ENCODE results near the gene E2F3.

The E2F3 gene

DNA sequence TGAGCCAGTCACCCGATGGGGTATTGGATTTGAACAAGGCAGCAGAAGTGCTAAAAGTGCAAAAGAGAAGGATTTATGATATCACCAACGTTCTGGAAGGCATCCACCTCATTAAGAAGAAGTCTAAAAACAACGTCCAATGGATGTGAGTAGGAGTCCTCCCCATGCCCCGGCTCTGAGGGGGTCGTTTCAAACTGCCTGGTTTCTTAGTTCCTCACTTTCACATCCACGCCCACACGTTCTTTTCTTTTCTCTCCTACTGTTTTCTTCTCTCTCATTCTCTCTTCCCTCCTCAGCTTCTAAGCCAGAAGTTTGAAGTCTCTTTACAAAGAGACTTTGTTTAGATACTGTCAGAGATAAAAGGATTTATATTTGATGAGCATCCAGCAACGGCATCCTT lies 79.6 kb downstream of the E2F3 start:
- CTCF ChIA-PET: interaction anchor here (1.1 kb wide), 1 partner anchor 71 kb away, joined by 3 read pairs; no protein-coding TSS in a partner anchor
- peaks cover 15 to 83% (median 29%) of the 10 kb centered on the region in 4 experiments for H3K36me3 ChIP-seq (ENCODE audit: control insufficient read depth in 4 of 4, insufficient read depth in 4 of 4, low read length in 3 of 4)

DNA sequence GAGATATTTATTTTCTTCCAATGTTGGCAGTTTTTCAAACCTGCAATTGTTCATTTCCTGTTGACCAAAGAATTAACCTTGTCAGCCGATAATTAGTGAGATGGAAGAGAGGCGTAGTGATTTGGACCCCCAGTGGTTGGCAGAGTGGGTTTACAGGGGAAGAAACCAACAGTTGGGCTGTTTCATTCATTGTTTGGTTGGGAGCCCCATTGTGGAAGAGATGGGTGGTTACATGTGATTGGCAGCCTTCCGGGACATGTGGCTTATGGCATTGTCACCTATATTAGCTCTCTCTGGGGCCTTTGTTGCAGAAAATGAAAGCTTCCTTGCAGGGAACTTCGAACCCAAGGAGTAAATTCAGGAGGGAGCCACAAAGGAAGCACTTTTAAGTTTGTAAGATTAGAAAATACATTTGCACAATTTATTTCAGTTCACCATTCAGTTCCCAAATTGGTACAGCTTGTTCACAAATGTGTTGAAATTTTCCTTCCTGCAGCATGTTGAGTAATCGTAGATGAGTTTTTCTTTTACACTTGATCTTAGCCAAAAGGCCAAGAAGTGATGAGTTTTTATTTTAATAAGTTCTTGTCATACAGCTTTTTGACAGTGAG lies 82.3 kb downstream of the E2F3 start:
- no peak overlapping the region for H3K4me3 ChIP-seq (ENCODE audit: control insufficient read depth in 1 of 7, extremely low read depth in 1 of 7, insufficient read depth in 4 of 7, low read depth in 2 of 7, low read length in 6 of 7)
- H3K4me1 ChIP-seq (ENCODE audit: control extremely low read depth in 1 of 4, control insufficient read depth in 4 of 4, insufficient read depth in 4 of 4, low read length in 3 of 4): peaks cover 6 to 23% (median 15%) of the 10 kb centered on the region in 4 experiments
- ChIA-PET POLR2A (no interaction called here), CTCF (interaction anchor here (0.6 to 2.8 kb wide), 6 partner anchors 26 to 271 kb away, joined by 3 to 16 read pairs (median 4); no protein-coding TSS in a partner anchor)
- 56% methylated on average over 4 of the region's 5 CpGs for WGBS (ENCODE audit: insufficient coverage)
- no peaks in the 10 kb centered on the region for H3K27me3 ChIP-seq (replicated peaks in 2 of 5; ENCODE audit: control insufficient read depth in 4 of 5, insufficient read depth in 5 of 5, low read length in 4 of 5)
- H3K27ac ChIP-seq (ENCODE audit: insufficient read depth in 1 of 2, low read depth in 1 of 2, low read length in 2 of 2, poor library complexity in 1 of 2, severe bottlenecking in 2 of 2): peak overlapping the region in 1 of 2 experiments; percentile 9
- H3K36me3 ChIP-seq (ENCODE audit: control insufficient read depth in 4 of 4, insufficient read depth in 4 of 4, low read length in 3 of 4): peaks cover 18 to 90% (median 42%) of the 10 kb centered on the region in 4 experiments
- peak; percentile 43 to 67 (median 64) for DNase-seq
- H3K9me3 ChIP-seq (ENCODE audit: control extremely low read depth in 1 of 5, control insufficient read depth in 4 of 5, insufficient read depth in 2 of 5, low read depth in 1 of 5, low read length in 4 of 5): no peaks in the 10 kb centered on the region

More for the DNA sequence above, 79.6 kb downstream of the E2F3 start:
- H3K4me1 ChIP-seq (ENCODE audit: control extremely low read depth in 1 of 4, control insufficient read depth in 4 of 4, insufficient read depth in 4 of 4, low read length in 3 of 4): peaks cover 6 to 26% (median 15%) of the 10 kb centered on the region in 4 experiments
- no peak overlapping the region for H3K4me3 ChIP-seq (ENCODE audit: control insufficient read depth in 1 of 7, extremely low read depth in 1 of 7, insufficient read depth in 4 of 7, low read depth in 2 of 7, low read length in 6 of 7)
- no peaks in the 10 kb centered on the region for H3K27me3 ChIP-seq (replicated peaks in 2 of 5; ENCODE audit: control insufficient read depth in 4 of 5, insufficient read depth in 5 of 5, low read length in 4 of 5)
- 68% methylated on average over 8 of the region's 8 CpGs for WGBS (ENCODE audit: insufficient coverage)
- no peak for DNase-seq
- no peaks in the 10 kb centered on the region for H3K9me3 ChIP-seq (ENCODE audit: control extremely low read depth in 1 of 5, control insufficient read depth in 4 of 5, insufficient read depth in 2 of 5, low read depth in 1 of 5, low read length in 4 of 5)
- POLR2A ChIA-PET: no interaction called here
- no peak overlapping the region for H3K27ac ChIP-seq (ENCODE audit: insufficient read depth in 1 of 2, low read depth in 1 of 2, low read length in 2 of 2, poor library complexity in 1 of 2, severe bottlenecking in 2 of 2)

DNA sequence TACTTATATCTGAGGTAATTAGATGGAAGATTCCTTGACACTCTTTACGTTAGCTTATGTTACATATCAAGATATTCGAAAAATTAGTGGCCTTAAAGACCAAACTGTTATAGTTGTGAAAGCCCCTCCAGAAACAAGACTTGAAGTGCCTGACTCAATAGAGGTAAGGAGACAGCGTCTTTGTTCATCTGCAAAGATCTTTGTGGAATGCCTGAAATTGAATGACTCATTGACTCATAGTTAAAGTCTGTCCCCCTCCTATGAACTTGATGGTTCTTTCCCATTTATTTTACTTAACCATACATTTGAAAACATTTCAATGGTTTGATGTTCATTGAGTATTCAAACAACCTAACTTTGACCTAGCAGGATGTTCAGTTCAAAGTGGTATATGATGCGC lies 85.0 kb downstream of the E2F3 start:
- DNase-seq: no peak
- H3K9me3 ChIP-seq (ENCODE audit: control extremely low read depth in 1 of 5, control insufficient read depth in 4 of 5, insufficient read depth in 2 of 5, low read depth in 1 of 5, low read length in 4 of 5): no peaks in the 10 kb centered on the region
- peaks cover 14 to 90% (median 49%) of the 10 kb centered on the region in 4 experiments for H3K36me3 ChIP-seq (ENCODE audit: control insufficient read depth in 4 of 4, insufficient read depth in 4 of 4, low read length in 3 of 4)
- WGBS (ENCODE audit: insufficient coverage): 100% methylated on average over 1 of the region's 4 CpGs
- H3K27ac ChIP-seq (ENCODE audit: insufficient read depth in 1 of 2, low read depth in 1 of 2, low read length in 2 of 2, poor library complexity in 1 of 2, severe bottlenecking in 2 of 2): no peak overlapping the region
- no peaks in the 10 kb centered on the region for H3K27me3 ChIP-seq (replicated peaks in 2 of 5; ENCODE audit: control insufficient read depth in 4 of 5, insufficient read depth in 5 of 5, low read length in 4 of 5)
- POLR2A ChIA-PET: no interaction called here
- no peak overlapping the region for H3K4me3 ChIP-seq (ENCODE audit: control insufficient read depth in 1 of 7, extremely low read depth in 1 of 7, insufficient read depth in 4 of 7, low read depth in 2 of 7, low read length in 6 of 7)
- H3K4me1 ChIP-seq (ENCODE audit: control extremely low read depth in 1 of 4, control insufficient read depth in 4 of 4, insufficient read depth in 4 of 4, low read length in 3 of 4): peaks cover 6 to 21% (median 13%) of the 10 kb centered on the region in 4 experiments
- CTCF ChIA-PET: interaction anchor here (1.3 to 2.8 kb wide), 2 partner anchors 17 to 82 kb away, joined by 3 to 16 read pairs; no protein-coding TSS in a partner anchor

DNA sequence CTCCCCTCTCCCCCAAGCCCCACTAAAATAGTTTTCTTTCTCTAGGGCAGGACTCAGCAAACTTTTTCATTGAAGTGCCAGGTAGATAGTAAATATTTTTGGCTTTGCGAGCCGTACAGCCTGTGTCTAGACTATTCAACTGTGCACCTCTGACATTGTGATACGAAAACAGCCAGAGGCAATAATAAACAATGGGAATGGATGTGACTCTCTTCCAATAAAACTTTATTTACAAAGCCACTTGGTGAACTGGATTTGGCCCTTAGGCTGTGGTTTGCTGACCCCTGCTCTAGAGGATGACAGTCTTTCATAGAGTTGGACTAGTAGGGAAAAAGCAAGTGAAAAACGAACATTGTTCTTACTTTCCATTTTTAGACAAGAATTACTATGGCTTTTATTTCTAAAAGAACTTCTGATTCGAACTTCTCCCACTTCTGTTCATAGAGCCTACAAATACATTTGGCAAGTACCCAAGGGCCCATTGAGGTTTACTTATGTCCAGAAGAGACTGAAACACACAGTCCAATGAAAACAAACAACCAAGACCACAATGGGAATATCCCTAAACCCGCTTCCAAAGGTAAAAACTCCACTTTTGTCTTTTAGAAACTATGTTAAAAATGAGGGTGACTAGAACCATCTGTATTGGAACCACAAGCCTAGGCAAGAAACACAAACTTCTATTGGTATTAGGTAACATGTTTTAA lies 86.1 kb downstream of the E2F3 start:
- CTCF ChIA-PET: no interaction called here
- POLR2A ChIA-PET: no interaction called here
- DNase-seq: no peak
- WGBS (ENCODE audit: insufficient coverage): 100% methylated on average over 4 of the region's 6 CpGs
- no peaks in the 10 kb centered on the region for H3K27me3 ChIP-seq (replicated peaks in 2 of 5; ENCODE audit: control insufficient read depth in 4 of 5, insufficient read depth in 5 of 5, low read length in 4 of 5)
- H3K36me3 ChIP-seq (ENCODE audit: control insufficient read depth in 4 of 4, insufficient read depth in 4 of 4, low read length in 3 of 4): peaks cover 9 to 82% (median 46%) of the 10 kb centered on the region in 4 experiments
- no peaks in the 10 kb centered on the region for H3K9me3 ChIP-seq (ENCODE audit: control extremely low read depth in 1 of 5, control insufficient read depth in 4 of 5, insufficient read depth in 2 of 5, low read depth in 1 of 5, low read length in 4 of 5)
- no peak overlapping the region for H3K27ac ChIP-seq (ENCODE audit: insufficient read depth in 1 of 2, low read depth in 1 of 2, low read length in 2 of 2, poor library complexity in 1 of 2, severe bottlenecking in 2 of 2)
- H3K4me1 ChIP-seq (ENCODE audit: control extremely low read depth in 1 of 4, control insufficient read depth in 4 of 4, insufficient read depth in 4 of 4, low read length in 3 of 4): peaks cover 6 to 18% (median 13%) of the 10 kb centered on the region in 4 experiments
- H3K4me3 ChIP-seq (ENCODE audit: control insufficient read depth in 1 of 7, extremely low read depth in 1 of 7, insufficient read depth in 4 of 7, low read depth in 2 of 7, low read length in 6 of 7): no peak overlapping the region

DNA sequence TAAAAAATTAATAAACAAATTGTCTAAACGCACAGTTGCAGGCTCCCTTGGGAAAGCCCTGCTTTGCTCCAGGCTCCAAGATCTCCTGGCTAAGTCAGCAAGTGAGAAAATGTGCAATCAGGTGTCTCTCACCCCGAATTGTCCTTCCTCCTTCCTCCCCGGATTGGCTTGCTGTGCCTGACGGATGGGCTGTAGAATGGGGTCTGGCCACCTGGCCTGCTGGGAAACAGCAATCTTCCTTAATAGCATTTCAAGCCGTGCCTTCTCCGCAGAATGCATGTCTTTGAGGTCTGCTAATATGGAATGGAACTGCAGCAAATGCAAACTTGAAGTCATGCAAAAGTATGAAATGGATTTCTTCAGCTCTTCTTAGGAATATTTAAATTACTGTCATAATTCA lies 88.9 kb downstream of the E2F3 start:
- Histone ChIP-seq H3K9me3 (ENCODE audit: control extremely low read depth in 1 of 5, control insufficient read depth in 4 of 5, insufficient read depth in 2 of 5, low read depth in 1 of 5, low read length in 4 of 5) (no peaks in the 10 kb centered on the region), H3K4me1 (ENCODE audit: control extremely low read depth in 1 of 4, control insufficient read depth in 4 of 4, insufficient read depth in 4 of 4, low read length in 3 of 4) (no peaks in the 10 kb centered on the region), H3K4me3 (ENCODE audit: control insufficient read depth in 1 of 7, extremely low read depth in 1 of 7, insufficient read depth in 4 of 7, low read depth in 2 of 7, low read length in 6 of 7) (no peak overlapping the region), H3K36me3 (ENCODE audit: control insufficient read depth in 4 of 4, insufficient read depth in 4 of 4, low read length in 3 of 4) (peaks cover 6 to 63% (median 42%) of the 10 kb centered on the region in 4 experiments), H3K27me3 (replicated peaks in 2 of 5; ENCODE audit: control insufficient read depth in 4 of 5, insufficient read depth in 5 of 5, low read length in 4 of 5) (no peaks in the 10 kb centered on the region), H3K27ac (ENCODE audit: insufficient read depth in 1 of 2, low read depth in 1 of 2, low read length in 2 of 2, poor library complexity in 1 of 2, severe bottlenecking in 2 of 2) (no peak overlapping the region)
- 100% methylated on average over 2 of the region's 6 CpGs for WGBS (ENCODE audit: insufficient coverage)
- DNase-seq: no peak
- CTCF ChIA-PET: interaction anchor here (1.0 to 1.2 kb wide), 3 partner anchors 81 to 94 kb away, joined by 3 read pairs; no protein-coding TSS in a partner anchor
- POLR2A ChIA-PET: no interaction called here

DNA sequence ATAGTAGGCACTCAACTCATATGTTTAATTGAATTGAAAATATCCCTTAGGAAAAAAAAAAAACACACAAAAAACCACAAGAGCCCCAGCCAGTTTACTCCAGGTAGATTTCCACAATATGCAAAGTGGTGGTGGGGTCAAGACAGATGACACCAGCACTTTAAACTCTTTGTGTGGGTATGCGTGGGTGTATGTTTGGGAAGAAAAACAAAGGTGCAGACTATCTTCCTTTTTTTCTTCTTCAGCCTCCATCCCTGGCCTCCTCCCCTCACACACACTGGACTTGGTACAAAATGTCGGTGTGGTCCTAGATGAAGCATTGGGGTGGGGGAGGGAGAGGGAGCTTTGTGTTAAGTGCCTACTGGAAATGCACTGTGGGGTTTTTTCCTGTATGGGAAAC lies 90.4 kb downstream of the E2F3 start:
- CTCF ChIA-PET: no interaction called here
- WGBS (ENCODE audit: insufficient coverage): no CpG with 5 or more reads among the region's 2 CpGs

More for the DNA sequence above, 90.4 kb downstream of the E2F3 start:
- POLR2A ChIA-PET: no interaction called here
- Histone ChIP-seq H3K9me3 (ENCODE audit: control extremely low read depth in 1 of 5, control insufficient read depth in 4 of 5, insufficient read depth in 2 of 5, low read depth in 1 of 5, low read length in 4 of 5) (no peaks in the 10 kb centered on the region), H3K36me3 (ENCODE audit: control insufficient read depth in 4 of 4, insufficient read depth in 4 of 4, low read length in 3 of 4) (peaks cover 4 to 50% (median 37%) of the 10 kb centered on the region in 4 experiments), H3K27me3 (replicated peaks in 2 of 5; ENCODE audit: control insufficient read depth in 4 of 5, insufficient read depth in 5 of 5, low read length in 4 of 5) (no peaks in the 10 kb centered on the region), H3K27ac (ENCODE audit: insufficient read depth in 1 of 2, low read depth in 1 of 2, low read length in 2 of 2, poor library complexity in 1 of 2, severe bottlenecking in 2 of 2) (no peak overlapping the region), H3K4me1 (ENCODE audit: control extremely low read depth in 1 of 4, control insufficient read depth in 4 of 4, insufficient read depth in 4 of 4, low read length in 3 of 4) (no peaks in the 10 kb centered on the region), H3K4me3 (ENCODE audit: control insufficient read depth in 1 of 7, extremely low read depth in 1 of 7, insufficient read depth in 4 of 7, low read depth in 2 of 7, low read length in 6 of 7) (no peak overlapping the region)
- DNase-seq: no peak

All from common myeloid progenitor, CD34-positive (primary cell).